Stimulated activated naive CD4-positive, alpha-beta T cell (primary cell): ENCODE data around the gene BDP1.
A peak's percentile ranks its signal among the peaks of the same experiment; 100 is the strongest.
"Not testable (repeated sequence)": the region's sequence is repeated elsewhere in the genome, so short reads cannot be mapped to it uniquely, and the experiment has no call there.

Source experiments
- DNase-seq, 6 experiments: peaks; one replicate each; lab custom pipeline; 2025; lab: John Stamatoyannopoulos, UW

BDP1 gene, protein sequence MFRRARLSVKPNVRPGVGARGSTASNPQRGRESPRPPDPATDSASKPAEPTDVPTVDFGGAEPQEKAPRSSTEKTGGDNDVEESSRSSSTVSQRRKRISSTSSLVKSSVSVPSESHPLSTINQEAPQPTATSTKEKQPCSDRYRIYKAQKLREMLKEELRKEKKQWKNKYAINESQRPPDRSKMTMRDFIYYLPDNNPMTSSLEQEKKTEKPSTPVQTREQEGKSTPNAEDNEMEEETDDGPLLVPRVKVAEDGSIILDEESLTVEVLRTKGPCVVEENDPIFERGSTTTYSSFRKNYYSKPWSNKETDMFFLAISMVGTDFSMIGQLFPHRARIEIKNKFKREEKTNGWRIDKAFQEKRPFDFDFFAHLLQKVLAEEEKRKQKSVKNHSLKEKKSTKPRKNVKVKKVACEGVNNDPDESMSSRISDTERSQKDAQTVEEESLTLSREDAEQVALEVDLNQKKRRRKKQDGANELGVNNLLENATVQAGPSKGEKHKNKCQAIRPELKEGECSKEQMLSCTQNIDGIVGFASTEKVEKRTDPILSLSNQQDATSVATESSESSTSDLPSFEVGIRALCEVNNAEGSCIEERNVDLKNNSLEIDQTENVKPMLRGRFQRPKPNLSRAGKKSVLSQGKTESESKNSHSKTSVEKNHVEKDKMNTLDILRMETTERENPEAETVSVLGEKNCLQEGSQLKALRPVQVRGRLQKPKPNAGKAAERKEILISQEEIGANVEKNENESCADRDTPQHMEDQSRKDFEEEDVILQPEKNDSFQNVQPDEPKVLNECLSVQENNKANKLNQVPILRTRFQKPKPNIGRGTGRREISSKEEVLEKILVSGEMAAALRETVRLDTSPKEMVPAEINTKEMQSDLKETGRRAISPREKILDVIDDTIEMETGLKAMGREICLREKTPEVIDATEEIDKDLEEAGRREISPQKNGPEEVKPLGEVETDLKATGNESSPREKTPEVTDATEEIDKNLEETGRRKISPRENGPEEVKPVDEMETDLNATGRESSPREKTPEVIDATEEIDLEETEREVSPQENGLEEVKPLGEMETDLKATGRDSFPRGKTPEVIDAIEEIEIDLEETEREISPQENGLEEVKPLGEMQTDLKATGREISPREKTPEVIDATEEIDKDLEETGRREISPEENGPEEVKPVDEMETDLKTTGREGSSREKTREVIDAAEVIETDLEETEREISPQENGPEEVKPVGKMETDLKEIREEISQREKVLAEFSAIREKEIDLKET (N-terminal part only)

DNA sequence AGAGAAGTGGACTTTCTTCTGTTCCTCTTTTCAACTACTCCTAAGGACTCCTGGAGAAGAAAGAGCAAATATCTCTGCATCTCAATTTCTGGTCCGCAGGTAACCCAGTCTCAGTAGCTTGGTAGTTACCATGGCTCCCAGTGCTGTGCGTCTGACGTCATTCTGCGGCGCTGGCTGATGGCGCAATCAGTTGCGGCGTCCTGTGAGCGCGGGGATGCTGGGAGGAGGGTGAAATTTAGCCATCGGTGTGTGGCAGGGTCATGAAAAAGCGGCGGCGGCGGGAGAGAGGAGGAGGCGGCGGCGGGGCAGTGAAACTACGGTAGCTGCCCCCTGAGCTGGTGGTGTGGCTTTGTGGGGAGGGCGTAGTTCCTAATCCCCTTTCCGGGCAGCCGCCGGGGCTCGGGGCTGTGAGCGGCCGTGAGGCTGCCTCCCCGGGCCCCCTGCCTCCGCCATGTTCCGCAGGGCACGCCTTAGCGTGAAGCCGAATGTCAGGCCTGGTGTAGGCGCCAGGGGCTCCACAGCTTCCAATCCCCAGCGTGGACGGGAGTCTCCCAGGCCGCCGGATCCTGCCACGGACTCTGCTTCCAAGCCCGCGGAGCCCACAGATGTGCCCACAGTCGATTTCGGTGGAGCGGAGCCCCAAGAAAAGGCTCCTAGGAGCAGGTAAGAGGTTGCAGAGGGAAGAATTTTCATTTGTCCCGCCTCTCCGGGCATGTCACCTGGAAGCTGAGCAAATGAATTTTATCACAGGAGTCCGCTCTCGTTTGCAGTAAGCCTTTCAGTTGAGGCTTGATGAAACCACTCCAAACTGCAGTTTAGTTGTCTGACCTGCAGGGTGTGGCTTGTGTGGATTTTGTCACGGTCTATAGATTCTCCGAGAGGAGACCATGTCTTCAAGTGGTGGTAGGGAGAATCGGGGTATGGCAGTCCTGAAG, at the start of gene BDP1:
Gene BDP1, plus strand, starts transcription at position 225 of the 935 bp plus-strand sequence. Its CDS starts 227 bp downstream, at position 452.
- DNase-seq, result peak; percentile 91 to 96 (median 94)

DNA sequence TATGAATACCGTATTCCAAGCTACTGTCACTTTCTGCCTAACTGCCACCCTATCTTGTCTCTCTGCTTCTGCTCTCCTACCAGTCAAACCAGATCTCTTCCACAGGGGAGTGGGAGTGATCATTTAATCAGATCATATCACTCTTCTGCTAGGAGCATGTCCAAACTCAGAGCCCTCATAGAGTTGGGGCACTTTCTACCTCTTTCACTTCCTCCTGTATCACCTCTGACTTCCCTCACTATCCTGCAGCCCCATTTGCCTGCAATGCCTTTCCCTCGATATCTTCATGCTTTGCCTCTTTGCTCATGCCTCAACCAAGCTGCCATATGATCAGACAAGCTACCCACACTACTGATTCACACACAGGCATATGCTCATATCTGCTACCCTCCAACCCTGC, 45.4 kb upstream of the BDP1 start:
- not testable (repeated sequence) for DNase-seq

DNA sequence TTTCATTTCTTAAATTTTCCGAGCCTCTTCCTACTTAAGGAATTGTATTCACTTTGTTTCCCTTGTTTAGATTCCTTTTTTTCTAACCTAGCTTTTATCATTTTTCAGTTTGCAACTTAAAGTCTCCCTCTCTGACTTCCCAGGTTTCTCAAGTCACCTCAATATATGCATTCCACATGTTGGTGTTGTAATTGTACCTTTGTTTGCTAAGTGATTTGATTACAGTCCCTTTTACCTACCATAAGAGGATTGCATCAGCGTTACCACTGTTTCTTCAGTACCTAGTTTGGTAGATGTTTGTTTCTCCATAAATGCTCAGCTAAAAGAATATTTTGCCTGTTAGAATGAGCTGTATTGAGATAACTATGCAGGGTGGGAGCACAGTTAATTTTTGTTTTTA, 39.8 kb upstream of the BDP1 start:
- not testable (repeated sequence) for DNase-seq

DNA sequence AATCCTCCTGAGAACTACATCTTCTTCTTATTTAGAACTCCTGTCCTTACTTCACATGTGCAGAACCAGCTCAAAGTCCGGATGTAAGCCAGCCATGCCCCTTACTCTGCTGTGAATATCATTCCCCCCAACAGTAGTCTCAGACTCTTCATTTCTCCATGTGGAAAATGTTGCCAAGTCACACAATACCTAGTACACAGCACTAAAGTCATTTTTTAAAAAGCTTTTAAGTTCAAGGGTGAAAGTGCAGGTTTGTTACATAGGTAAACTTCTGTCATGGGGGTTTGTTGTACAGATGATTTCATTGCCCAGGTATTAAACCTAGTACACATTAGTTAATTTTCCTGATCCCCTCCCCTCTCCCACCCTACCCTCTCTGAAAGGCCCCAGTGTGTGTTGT, 37.4 kb upstream of the BDP1 start:
- not testable (repeated sequence) for DNase-seq

DNA sequence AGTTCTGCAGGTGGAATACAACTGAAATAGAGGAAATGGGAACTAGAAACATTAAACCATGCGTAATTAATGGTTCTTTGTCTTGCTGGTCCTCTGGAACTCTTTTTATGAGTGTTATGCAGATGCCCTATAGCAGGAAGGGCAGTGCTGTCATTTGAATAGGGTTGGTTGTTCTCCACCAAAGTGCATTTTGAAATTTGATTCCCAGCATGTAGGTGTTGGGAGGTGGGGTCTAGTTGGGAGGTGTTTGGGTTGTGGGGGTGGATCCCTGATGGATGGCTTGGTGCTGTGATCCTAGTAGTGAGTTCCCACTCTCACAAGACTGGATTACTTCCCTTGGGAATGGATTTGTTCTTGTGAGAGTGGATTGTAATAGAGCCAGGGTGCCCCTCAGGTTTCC, 34.2 kb upstream of the BDP1 start:
- not testable (repeated sequence) for DNase-seq

DNA sequence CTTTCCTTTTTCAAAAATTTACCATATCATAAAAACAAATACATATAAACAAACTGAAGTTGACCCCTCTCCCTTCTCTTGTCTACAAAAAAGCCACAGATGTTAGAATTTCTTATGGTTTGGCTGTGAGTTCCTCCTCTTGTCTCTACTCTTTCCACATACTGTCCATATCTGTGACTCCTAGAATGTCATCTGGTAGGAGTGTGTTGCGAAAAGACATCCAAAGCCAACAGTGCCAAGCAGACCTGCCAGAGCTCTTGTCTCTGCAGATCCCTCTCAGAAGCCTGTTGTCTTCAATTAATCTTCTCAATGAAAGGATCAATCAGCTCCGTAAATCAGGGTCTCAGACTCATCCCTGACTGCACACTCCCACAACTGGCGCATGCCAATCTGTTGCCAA, 31.6 kb upstream of the BDP1 start:
- not testable (repeated sequence) for DNase-seq

DNA sequence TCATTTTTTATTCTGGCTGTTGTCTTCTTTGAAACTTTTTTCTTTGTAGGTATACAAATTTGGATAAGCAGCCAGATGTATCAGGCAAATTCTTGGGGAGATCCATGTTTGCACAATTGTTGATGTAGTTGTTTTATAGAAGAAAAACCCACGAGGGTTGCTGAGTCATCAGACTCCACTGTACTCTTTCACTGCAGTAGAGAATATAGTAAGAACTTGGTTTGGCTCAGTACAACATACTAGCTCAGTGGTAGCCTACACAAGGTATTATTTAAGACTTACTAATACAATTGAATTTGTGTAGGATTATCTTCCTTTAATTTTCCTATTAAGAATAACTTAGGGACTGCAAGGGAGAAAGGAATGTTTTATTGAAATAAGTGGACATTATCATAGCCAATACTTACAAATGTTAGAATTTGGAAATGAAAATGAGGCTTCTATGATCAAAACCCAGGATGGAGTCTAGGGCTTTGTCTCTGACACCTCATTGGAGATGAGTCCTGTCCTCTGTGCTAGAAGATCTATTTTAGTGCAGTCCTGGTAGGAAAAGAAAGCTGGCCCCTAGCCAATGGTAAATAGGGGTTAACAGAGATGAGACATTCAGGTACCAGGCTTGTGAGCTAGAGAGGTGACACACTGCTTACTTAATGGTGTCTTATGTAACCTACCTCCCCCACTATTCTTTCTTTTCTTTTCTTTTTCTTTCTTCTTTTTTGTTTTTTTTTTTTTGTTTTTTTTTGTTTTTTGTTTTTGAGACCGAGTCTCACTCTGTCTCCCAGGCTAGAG, 28.6 kb upstream of the BDP1 start:
- DNase-seq, result not testable (repeated sequence)

DNA sequence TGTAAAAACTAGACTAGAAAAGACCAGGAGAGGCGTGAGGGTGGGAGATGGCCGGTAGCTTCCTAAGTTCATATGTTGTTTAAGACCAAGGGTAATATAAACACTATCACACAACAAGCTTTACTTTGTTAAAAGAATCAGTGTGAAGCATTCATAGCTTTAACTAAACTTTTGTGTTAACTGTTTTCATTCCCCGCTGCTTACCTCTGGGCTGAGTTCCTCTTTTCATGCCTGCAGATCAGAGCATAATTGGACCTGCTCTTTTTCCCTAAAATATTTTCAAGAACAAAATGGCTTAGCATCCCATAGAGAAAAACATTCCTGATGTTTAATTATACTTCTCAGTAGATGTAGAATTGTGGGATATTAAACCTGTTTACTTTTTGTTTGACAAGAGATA, 23.0 kb upstream of the BDP1 start:
- DNase-seq, result not testable (repeated sequence)

DNA sequence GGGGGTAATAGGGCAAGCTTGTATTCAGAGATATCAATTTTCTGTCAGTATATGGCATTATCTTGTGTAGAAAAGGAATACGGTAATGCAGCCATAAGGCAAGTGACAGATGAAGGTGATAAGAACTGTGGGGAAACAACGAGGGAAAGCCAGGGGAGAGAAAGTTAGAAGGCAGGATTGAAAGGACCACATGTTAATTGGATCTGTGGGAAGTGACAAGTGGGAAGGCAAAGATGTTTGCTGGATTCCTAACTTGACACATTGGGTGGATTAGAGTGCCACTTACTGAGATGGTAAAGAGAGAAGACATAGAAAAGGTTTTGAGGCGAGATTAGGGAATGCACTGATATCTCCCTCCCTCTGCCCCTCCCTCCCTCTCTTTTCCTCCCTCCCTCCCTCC, 20.6 kb upstream of the BDP1 start:
- not testable (repeated sequence) for DNase-seq

DNA sequence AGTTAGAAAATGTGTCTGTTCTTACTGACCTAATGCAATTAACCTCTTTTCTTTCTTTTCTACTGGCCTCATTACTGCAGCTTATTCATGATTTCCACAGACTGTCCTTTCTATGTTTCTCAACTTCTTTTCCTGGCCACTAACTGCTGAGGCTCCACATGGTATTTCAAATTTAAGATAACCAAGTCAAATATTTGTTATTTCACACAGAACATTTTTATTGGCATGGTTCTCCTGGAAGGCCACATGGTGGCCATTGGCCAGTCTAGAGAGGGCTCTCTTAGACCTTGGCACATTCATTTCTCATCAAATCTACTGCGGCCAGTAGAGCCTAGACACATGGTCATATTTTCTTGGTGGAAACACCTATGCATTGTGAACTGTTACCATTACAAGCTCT, 13.9 kb upstream of the BDP1 start:
- DNase-seq, result not testable (repeated sequence)

DNA sequence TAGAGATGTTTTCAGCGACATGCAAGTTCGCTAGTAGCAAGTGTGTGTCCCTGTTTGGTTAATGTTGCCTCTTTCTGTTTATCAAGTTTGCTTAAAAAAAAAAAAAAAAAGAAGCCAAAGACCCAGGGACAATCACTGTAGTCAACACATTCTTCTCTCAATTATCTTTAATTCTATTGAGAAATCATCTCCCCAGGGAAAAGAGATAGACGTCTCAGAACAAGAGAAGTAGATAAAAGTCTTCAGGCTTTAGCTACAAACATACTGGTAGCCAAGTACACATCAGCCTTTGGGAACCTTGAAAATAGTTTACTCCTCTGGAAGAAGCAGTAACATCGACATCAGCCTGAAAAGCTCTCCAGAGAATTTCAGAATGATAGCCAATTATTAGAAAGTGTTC, 11.6 kb upstream of the BDP1 start:
- not testable (repeated sequence) for DNase-seq

DNA sequence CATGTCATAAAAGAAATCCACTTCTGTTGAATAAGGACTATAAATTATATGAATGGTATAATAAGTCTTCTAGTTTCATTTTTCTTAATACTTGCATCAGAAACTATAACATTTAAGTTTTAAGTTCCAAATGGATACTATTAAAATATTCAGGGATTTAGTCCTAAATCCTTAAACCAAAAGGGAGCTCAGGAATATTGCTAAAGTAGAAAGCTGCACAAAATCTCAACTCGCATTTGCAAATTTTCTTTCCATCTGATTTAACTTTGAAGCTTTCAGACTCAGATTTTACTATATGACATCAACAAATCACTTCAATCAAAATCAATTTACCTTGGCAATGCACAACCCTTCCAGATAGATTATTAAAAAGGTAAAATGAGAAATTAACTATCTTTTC, 10.4 kb upstream of the BDP1 start:
- DNase-seq, result not testable (repeated sequence)

DNA sequence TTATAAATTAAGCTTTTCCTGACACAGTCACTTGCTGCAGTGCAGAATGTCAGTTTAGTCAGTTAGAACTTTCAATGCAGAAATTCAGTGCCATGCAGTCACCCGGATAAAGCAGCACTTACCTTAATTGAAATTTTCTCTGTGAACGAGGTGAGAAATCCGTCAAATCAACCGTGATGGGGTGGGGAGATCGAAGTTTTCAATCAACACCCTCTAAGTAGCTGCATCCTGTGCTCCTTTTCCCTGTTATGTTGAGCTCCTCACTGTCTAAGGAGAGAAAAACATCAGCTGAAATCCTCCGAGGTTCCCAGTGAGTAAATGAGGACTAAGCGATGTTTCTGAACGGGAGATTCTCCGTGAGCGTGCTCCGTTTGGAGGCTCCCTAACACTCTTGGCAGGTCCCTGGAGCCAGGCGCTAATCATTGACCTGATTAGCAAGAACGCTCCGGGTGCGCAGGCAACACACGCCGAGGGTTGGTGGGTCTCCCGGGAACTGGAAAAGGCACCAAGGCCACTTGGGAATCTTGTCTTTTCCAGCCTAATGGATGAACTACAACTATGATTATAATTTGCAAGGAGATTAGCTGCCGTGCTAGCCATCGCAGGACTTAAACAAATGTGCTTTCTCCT, 9.8 kb upstream of the BDP1 start:
- DNase-seq, result peak in 1 of 6 experiments; percentile 7

DNA sequence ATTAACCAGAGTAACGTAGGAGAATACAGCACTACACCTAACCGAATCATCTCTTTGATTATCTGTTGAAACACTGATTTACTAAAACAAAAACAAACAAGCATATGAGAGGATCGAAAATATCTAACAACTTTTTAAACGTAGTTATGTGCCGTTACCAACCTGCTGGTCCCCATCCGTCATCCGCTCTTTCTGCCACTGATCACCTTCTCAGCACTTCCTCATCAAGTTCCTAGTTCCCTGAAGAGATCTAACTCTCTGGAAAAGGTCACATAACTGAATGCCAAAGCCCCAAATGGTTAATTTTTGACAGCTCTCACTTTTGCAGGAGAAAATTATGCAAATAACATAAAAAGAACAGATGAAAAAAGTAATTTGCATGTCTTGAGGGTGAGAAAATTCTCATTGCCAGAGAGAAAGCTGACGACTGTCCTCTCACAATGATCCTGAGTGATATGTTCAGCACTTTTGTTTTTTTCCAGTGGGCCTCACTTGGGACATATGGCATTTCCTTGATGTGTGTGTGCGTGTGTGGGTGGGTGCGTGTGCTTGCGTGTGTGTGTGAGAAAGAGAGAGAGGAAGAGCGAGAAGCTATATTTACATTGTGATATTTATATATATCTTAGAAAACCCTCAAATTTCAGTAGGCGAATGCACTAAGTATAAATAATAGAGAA, 8.8 kb upstream of the BDP1 start:
- not testable (repeated sequence) for DNase-seq

DNA sequence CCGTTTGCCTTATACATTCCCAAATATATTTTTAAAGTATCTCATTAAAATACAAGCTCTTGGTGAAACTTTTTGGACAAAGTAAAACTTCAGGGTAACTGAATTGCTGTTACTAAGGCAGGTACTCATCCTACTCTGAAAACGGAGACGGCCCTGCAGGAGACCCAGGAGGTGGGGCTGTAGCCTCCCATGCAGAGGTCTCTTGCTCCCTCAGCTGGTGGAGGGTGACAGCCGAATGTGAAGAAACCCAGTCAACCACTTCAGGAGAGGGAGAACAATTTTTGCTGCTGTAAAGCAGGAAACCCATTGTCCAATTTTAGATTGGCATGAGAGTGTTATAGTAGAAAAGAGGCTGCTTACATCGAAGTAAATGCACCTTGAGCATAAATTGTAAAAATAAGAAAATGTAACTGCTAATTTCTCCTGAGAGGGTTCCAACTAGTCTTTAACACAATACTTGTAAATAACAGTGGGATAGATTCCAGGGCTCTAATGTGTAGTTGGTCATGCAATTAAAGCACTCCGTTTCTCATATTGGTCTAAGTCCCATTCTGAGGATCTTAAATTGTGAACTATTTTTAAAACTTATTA, 8.1 kb upstream of the BDP1 start:
- peak; percentile 23 to 54 (median 30) for DNase-seq

DNA sequence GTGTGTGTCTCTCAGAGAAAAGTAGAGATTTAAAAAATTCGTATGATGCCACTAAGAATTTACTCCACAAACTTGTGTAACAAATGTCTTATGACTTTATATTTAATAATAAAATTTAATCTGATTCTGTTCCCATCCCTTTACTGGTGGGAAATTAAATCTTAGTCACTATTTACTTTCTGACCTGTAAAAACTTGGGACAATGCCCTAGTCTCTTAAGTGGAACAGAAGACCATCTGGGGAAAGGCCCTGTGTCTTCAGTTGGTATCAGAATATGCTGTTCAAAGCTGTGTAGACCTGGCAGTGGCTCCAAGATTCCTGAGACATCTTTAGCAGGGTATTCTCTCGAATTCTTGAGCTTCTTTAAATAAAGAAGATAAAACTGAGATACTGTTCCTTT, 2.6 kb upstream of the BDP1 start:
- DNase-seq, result no peak

DNA sequence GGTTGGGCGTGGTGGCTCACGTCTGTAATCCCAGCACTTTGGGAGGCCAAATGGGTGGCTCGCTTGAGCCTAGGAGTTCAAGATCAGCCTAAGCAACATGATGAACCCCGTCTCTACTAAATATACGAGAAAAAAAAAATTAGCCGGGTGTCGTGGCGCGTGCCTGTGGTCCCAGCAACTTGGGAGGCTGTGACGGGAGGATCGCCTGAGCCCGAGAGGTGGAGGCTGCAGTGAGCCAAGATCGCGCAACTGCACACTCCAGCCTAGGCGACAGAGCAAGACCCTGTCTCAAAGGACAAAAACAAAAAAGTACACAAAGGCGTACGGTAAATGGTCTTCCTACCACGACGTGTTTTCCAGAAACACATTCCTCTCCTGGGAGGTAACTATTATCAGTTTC, 538 bp upstream of the BDP1 start:
- DNase-seq, result no peak

DNA sequence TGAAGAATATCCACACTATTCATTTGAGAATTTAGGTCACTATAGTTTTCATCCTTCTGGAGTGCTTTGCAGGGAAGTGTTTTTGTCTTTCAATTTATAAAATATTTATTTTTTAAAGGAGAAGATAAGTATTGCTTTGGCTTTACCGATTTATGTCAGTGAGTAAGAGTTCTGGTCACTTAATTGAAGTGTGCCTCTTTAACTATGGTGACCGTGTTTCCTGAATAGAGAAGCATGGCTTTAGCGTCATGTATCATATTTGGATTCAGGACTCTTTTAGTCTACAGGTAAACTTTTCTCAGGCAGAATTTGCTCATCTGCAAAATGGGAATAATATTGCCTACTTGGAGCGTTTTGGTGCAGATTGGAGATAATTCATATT, 902 bp downstream of the BDP1 start:
- no peak for DNase-seq

DNA sequence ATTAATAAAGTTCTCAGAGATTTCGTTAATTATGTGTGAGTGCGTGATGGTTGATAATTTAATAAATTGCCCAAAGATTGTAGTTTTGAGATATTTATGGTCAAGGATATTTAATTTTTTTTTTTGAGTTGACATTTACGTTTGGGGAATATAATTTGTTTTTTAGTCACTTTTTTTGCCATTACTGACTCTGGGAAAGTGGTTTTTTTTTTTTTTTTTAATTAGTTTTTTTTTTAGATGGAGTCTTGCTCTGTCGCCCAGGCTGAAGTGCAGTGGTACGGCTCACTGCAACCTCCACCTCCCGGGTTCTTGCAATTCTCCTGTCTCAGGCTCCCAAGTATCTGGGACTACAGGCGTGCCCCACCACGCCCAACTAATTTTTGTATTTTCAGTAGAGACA, 1.7 kb downstream of the BDP1 start:
- DNase-seq, result no peak
